ENCODE measurements around the gene GPC5. TPM values are rescaled to one million over a fixed set of nuclear protein-coding genes. Genes with fewer than 3 reads are reported as not detected.

GPC5 gene
- total and polyA plus RNA-seq, 10 donors, result 0.04 to 0.83 (median 0.26) TPM; not detected in 3

GRCh38 chr13:91698308-91698707 is 299.9 kb downstream of the GPC5 start:
- Histone ChIP-seq H3K27me3 (replicated peaks in 1 of 7) (no peaks in the 10 kb centered on the region), H3K4me3 (no peak overlapping the region), H3K27ac (no peak overlapping the region), H3K36me3 (no peaks in the 10 kb centered on the region), H3K4me1 (no peaks in the 10 kb centered on the region), H3K9me3 (peaks cover 0 to 5% (median 0%) of the 10 kb centered on the region in 8 donors)
- 88 to 94% (median 91%) methylated on average over 2 of the region's 2 CpGs for WGBS, 5 donors
- TF ChIP-seq POLR2AphosphoS5 (IDR thresholded peaks at IDR 0.05) (no peak), POLR2A (IDR thresholded peaks at IDR 0.05) (no peak), CTCF (IDR thresholded peaks at IDR 0.05 in 8 of 11, conservative IDR thresholded peaks at IDR 0.05 in 3 of 11) (no peak)
- no peak for DNase-seq
- intact Hi-C loops (cut with DNase I; ENCODE audit: low total_unique reads), result no loop called here

- Histone ChIP-seq H3K4me3 (no peak overlapping the region), H3K4me1 (no peaks in the 10 kb centered on the region), H3K9me3 (peaks cover 0 to 8% (median 0%) of the 10 kb centered on the region in 8 donors), H3K27ac (no peak overlapping the region), H3K36me3 (no peaks in the 10 kb centered on the region), H3K27me3 (replicated peaks in 1 of 7) (no peaks in the 10 kb centered on the region)
- no peak for TF ChIP-seq POLR2AphosphoS5 (IDR thresholded peaks at IDR 0.05)
- TF ChIP-seq POLR2A (IDR thresholded peaks at IDR 0.05), result no peak
- TF ChIP-seq CTCF (IDR thresholded peaks at IDR 0.05 in 8 of 11, conservative IDR thresholded peaks at IDR 0.05 in 3 of 11), result no peak
- intact Hi-C loops (cut with DNase I; ENCODE audit: low total_unique reads), result no loop called here
- DNase-seq, result no peak
- WGBS, 5 donors, result 68 to 84% (median 73%) methylated on average over 3 of the region's 3 CpGs
Observed at GRCh38 chr13:91698767-91699166, 300.3 kb downstream of the GPC5 start.

- Histone ChIP-seq H3K4me1 (no peaks in the 10 kb centered on the region), H3K36me3 (no peaks in the 10 kb centered on the region), H3K9me3 (peaks cover 0 to 8% (median 0%) of the 10 kb centered on the region in 8 donors), H3K27me3 (replicated peaks in 1 of 7) (no peaks in the 10 kb centered on the region), H3K4me3 (no peak overlapping the region), H3K27ac (no peak overlapping the region)
- DNase-seq, result no peak
- TF ChIP-seq POLR2A (IDR thresholded peaks at IDR 0.05) (no peak), POLR2AphosphoS5 (IDR thresholded peaks at IDR 0.05) (no peak), CTCF (IDR thresholded peaks at IDR 0.05 in 8 of 11, conservative IDR thresholded peaks at IDR 0.05 in 3 of 11) (no peak)
- intact Hi-C loops (cut with DNase I; ENCODE audit: low total_unique reads), result no loop called here
Observed at GRCh38 chr13:91699863-91700262, 301.4 kb downstream of the GPC5 start.

- Histone ChIP-seq H3K36me3 (no peaks in the 10 kb centered on the region), H3K27ac (no peak overlapping the region), H3K9me3 (peaks cover 0 to 8% (median 0%) of the 10 kb centered on the region in 8 donors), H3K4me3 (no peak overlapping the region), H3K4me1 (no peaks in the 10 kb centered on the region), H3K27me3 (replicated peaks in 1 of 7) (no peaks in the 10 kb centered on the region)
- TF ChIP-seq POLR2A (IDR thresholded peaks at IDR 0.05), result no peak
- TF ChIP-seq POLR2AphosphoS5 (IDR thresholded peaks at IDR 0.05), result no peak
- no peak for DNase-seq
- intact Hi-C loops (cut with DNase I; ENCODE audit: low total_unique reads), result no loop called here
Observed at GRCh38 chr13:91701975-91702374, 303.6 kb downstream of the GPC5 start.

GRCh38 chr13:91702411-91702810 is 304.0 kb downstream of the GPC5 start:
- Histone ChIP-seq H3K36me3 (no peaks in the 10 kb centered on the region), H3K27ac (no peak overlapping the region), H3K9me3 (peaks cover 0 to 8% (median 0%) of the 10 kb centered on the region in 8 donors), H3K4me1 (no peaks in the 10 kb centered on the region), H3K4me3 (no peak overlapping the region), H3K27me3 (replicated peaks in 1 of 7) (no peaks in the 10 kb centered on the region)
- WGBS, 5 donors, result 2 to 73% (median 64%) methylated on average over 1 of the region's 1 CpG
- no peak for TF ChIP-seq POLR2AphosphoS5 (IDR thresholded peaks at IDR 0.05)
- TF ChIP-seq CTCF (IDR thresholded peaks at IDR 0.05 in 8 of 11, conservative IDR thresholded peaks at IDR 0.05 in 3 of 11), result no peak
- TF ChIP-seq POLR2A (IDR thresholded peaks at IDR 0.05), result no peak
- intact Hi-C loops (cut with DNase I; ENCODE audit: low total_unique reads), result no loop called here
- no peak for DNase-seq

Measured in spleen (tissue), 11 donors.